GM23338 (cell line): Measurements from ENCODE around the gene ACO1. TPM values are rescaled to one million over a fixed set of nuclear protein-coding genes. Genes with fewer than 3 reads are reported as not detected.
A peak's percentile ranks its signal among the peaks of the same experiment; 100 is the strongest.

Source experiments
- ATAC-seq: fragments of 200-7000 bp; cut with Tn5 transposase; 3 replicates; pipeline ENCODE4 v1.9.1; 2020
- DNase-seq: peaks from one replicate; pipeline ENCODE4 v3.0.0-alpha.2; 2015; ENCODE audit warnings: low spot score
- H2AFZ ChIP-seq: fragments of 200-600 bp; sonication (generic); 2 replicates; pipeline ENCODE4 v1.8.0; 2016; ENCODE audit warnings: antibody characterized with exemption, mild to moderate bottlenecking, moderate library complexity
- H3F3A ChIP-seq: fragments of 200-600 bp; sonication (generic); replicated peaks from 2 replicates; pipeline ENCODE4 v1.8.0; 2017; ENCODE audit warnings: antibody characterized with exemption, mixed run types, low read depth
- H3K27ac ChIP-seq: fragments of 200-600 bp; sonication (generic); 2 replicates; pipeline ENCODE4 v1.6.1; 2016; ENCODE audit warnings: low read depth
- H3K27me3 ChIP-seq: fragments of 200-600 bp; sonication (generic); 2 replicates; pipeline ENCODE4 v1.8.0; 2016; ENCODE audit warnings: mild to moderate bottlenecking, mixed run types, moderate library complexity; ENCODE audit not compliant: insufficient read depth
- H3K36me3 ChIP-seq: fragments of 200-600 bp; sonication (generic); 2 replicates; pipeline ENCODE4 v1.8.0; 2016; ENCODE audit warnings: mild to moderate bottlenecking; ENCODE audit not compliant: insufficient read depth
- H3K4me1 ChIP-seq: fragments of 200-600 bp; sonication (generic); 2 replicates; pipeline ENCODE4 v1.8.0; 2016; ENCODE audit warnings: mild to moderate bottlenecking, moderate library complexity; ENCODE audit not compliant: insufficient read depth
- H3K4me2 ChIP-seq: fragments of 200-600 bp; sonication (generic); 2 replicates; pipeline ENCODE4 v1.7.1; 2017; ENCODE audit warnings: mixed run types
- H3K4me3 ChIP-seq: fragments of 200-600 bp; sonication (generic); 2 replicates; pipeline ENCODE4 v1.6.1; 2016; ENCODE audit warnings: mixed run types
- H3K79me2 ChIP-seq: fragments of 200-600 bp; sonication (generic); replicated peaks from 2 replicates; pipeline ENCODE4 v1.8.0; 2017; ENCODE audit warnings: mild to moderate bottlenecking; ENCODE audit not compliant: insufficient read depth
- H3K9me2 ChIP-seq: fragments of 200-600 bp; sonication (generic); 2 replicates; pipeline ENCODE4 v1.8.0; 2017; ENCODE audit not compliant: insufficient read depth
- H4K20me1 ChIP-seq: fragments of 200-600 bp; sonication (generic); replicated peaks from 2 replicates; pipeline ENCODE4 v1.8.0; 2017; ENCODE audit warnings: mild to moderate bottlenecking; ENCODE audit not compliant: insufficient read depth
- H3K27ac Mint-ChIP-seq: 2 replicates; pipeline ENCODE4 v1.8.0; 2020; ENCODE audit warnings: inconsistent platforms, mild to moderate bottlenecking, moderate library complexity, mixed read lengths
- H3K27me3 Mint-ChIP-seq: 3 replicates; pipeline ENCODE4 v1.8.0; 2022; ENCODE audit warnings: low read depth, mild to moderate bottlenecking, moderate library complexity, mixed read lengths, inconsistent platforms; ENCODE audit not compliant: insufficient read depth, poor library complexity
- H3K36me3 Mint-ChIP-seq: 3 replicates; pipeline ENCODE4 v1.8.0; 2021; ENCODE audit warnings: low read depth, mild to moderate bottlenecking, inconsistent platforms, moderate library complexity, mixed read lengths
- H3K4me1 Mint-ChIP-seq: 3 replicates; pipeline ENCODE4 v1.8.0; 2020; ENCODE audit warnings: mild to moderate bottlenecking, inconsistent platforms, mixed read lengths
- H3K4me3 Mint-ChIP-seq: 3 replicates; pipeline ENCODE4 v1.8.0; 2021; ENCODE audit warnings: moderate library complexity, mild to moderate bottlenecking, inconsistent platforms, mixed read lengths
- H3K9me3 Mint-ChIP-seq: 3 replicates; pipeline ENCODE4 v1.8.0; 2020; ENCODE audit warnings: moderate library complexity, mild to moderate bottlenecking, inconsistent platforms, mixed read lengths
- REST ChIP-seq: IDR thresholded peaks from one replicate; pipeline ENCODE4 v1.6.1; 2018; ENCODE audit warnings: antibody characterized with exemption; ENCODE audit not compliant: unreplicated experiment
- ZNF331 ChIP-seq: fragments of 250-450 bp; sonication (Bioruptor Pico); IDR thresholded peaks from 2 replicates; pipeline ENCODE4 v1.5.0; 2020; ENCODE audit warnings: low read depth, mild to moderate bottlenecking, moderate library complexity
- ZNF462 ChIP-seq: fragments of 250-450 bp; sonication (Bioruptor Pico); IDR thresholded peaks from 2 replicates; pipeline ENCODE4 v1.5.0; 2020; ENCODE audit warnings: mild to moderate bottlenecking, moderate library complexity
- polyA plus RNA-seq: library from polyadenylated mRNA; unstranded; fragments of >200 nt; fragmentation: Nextera tagmentation; extraction: Ambion mirVana; gene quantifications from 2 replicates; pipeline ENCODE4 v1.2.1, GENCODE V29; 2016
- total RNA-seq: library from RNA; depleted of rRNA; stranded (reverse); fragments of >200 nt; shearing (Covaris generic); gene quantifications from 2 replicates; pipeline ENCODE4 v1.2.3, GENCODE V29; 2014

ACO1 gene
- total and polyA plus RNA-seq, 2 experiments from 2014 or later, result 16.6 to 41.0 TPM

GRCh38 chr9:32502464-32502863, 118.0 kb downstream of the ACO1 start:
- no peak; the same call in 2 of the 3 replicates for ATAC-seq
- no peaks in the 10 kb centered on the region for H3K27me3 Mint-ChIP-seq
- Histone ChIP-seq H3K79me2 (peaks cover 6% of the 10 kb centered on the region; the same call in 1 of the 2 replicates), H3K36me3 (peaks cover 9% of the 10 kb centered on the region; the same call in 1 of the 2 replicates), H3K9me2 (no peaks in the 10 kb centered on the region), H3K27ac (no peak overlapping the region), H4K20me1 (no peaks in the 10 kb centered on the region; the same call in 1 of the 2 replicates), H3K4me2 (no peak overlapping the region), H3F3A (no peaks in the 10 kb centered on the region), H3K27me3 (no peaks in the 10 kb centered on the region), H2AFZ (no peak overlapping the region), H3K4me1 (peaks cover 7% of the 10 kb centered on the region; the same call in 1 of the 2 replicates), H3K4me3 (no peak overlapping the region)
- DNase-seq, result peak; percentile 21
- H3K36me3 Mint-ChIP-seq, result peaks cover 27% of the 10 kb centered on the region
- 0 out of 3 replicates have a peak, but pooled peaks cover 2% of the 10 kb centered on the region for H3K9me3 Mint-ChIP-seq
- peak overlapping the region; percentile 87 for H3K27ac Mint-ChIP-seq
- no peak for TF ChIP-seq ZNF462
- TF ChIP-seq ZNF331 (CRISPR knock-in tag), result no peak
- TF ChIP-seq REST, result no peak
- peaks cover 9% of the 10 kb centered on the region; the same call in 2 of the 3 replicates for H3K4me1 Mint-ChIP-seq
- H3K4me3 Mint-ChIP-seq, result no peak overlapping the region
